Prostate gland (tissue), 2 donors: ENCODE data around the gene KIAA1755.

Experiments
- CTCF ChIP-seq, 4 experiments: fragments of 200-600 bp in 2 of 4; fragments of 450-650 bp in 2 of 4; sonication (generic) in 2 of 4; IDR thresholded peaks; 1 replicate in 3 of 4; 2 replicates in 1 of 4; pipeline ENCODE4 v1.5.1; 2016 to 2019; ENCODE audit warnings: antibody characterized with exemption in 4 of 4, mild to moderate bottlenecking in 2 of 4, moderate library complexity in 2 of 4
- POLR2A ChIP-seq: fragments of 450-650 bp; IDR thresholded peaks from one replicate; pipeline ENCODE4 v1.6.1; 2016; ENCODE audit warnings: antibody characterized with exemption, mild to moderate bottlenecking

DNA sequence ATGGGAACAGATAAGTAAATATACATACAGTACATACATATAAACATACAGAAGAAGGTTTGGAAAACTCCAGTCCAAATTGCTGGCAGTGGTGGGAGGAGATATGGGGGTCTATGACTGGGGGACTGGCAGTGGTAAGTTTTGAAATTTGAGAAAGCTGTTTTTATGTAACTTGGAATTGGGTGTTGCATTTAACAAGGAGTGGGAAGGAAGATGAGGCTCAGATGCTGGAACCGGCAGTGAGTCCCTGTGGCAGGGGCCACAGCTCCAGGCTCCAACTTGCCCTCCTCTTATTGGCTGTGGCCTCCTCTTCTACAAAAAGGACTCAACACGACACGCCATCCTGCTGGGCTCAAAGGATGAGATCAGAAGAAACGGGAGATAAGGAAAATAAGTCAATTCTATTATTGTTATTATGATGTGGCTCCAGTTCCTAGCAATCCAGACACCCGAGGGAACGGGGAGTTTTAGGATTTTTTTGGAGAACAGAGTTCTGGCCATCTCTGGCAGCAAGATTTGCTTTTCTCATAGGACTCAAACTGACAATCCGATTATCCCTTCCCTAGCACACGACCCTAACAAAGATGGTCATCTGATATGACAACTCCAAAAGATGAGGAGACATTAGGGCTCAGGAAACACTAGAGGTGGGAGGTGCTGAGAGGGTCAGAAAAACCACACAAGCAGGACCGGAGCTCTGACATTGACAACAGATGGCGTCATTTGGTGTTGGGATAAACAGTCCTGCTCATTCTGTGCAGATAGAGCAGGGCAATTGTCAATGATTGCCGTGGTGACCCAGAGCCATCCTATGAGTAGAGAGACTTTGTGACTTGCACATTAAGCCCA lies 89.5 kb downstream of the KIAA1755 start:
- TF ChIP-seq CTCF (IDR thresholded peaks at IDR 0.05): no peak
- no peak for TF ChIP-seq POLR2A
